Smooth muscle cell of the brain vasculature (primary cell): ENCODE data around the gene PRAME.
"Not testable (repeated sequence)": the region's sequence is repeated elsewhere in the genome, so short reads cannot be mapped to it uniquely, and the experiment has no call there.

Experiments
- DNase-seq: peaks from one replicate; pipeline ENCODE4 v3.0.0-alpha.2; 2012; ENCODE audit warnings: low read depth, low spot score

Gene PRAME, protein sequence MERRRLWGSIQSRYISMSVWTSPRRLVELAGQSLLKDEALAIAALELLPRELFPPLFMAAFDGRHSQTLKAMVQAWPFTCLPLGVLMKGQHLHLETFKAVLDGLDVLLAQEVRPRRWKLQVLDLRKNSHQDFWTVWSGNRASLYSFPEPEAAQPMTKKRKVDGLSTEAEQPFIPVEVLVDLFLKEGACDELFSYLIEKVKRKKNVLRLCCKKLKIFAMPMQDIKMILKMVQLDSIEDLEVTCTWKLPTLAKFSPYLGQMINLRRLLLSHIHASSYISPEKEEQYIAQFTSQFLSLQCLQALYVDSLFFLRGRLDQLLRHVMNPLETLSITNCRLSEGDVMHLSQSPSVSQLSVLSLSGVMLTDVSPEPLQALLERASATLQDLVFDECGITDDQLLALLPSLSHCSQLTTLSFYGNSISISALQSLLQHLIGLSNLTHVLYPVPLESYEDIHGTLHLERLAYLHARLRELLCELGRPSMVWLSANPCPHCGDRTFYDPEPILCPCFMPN

DNA sequence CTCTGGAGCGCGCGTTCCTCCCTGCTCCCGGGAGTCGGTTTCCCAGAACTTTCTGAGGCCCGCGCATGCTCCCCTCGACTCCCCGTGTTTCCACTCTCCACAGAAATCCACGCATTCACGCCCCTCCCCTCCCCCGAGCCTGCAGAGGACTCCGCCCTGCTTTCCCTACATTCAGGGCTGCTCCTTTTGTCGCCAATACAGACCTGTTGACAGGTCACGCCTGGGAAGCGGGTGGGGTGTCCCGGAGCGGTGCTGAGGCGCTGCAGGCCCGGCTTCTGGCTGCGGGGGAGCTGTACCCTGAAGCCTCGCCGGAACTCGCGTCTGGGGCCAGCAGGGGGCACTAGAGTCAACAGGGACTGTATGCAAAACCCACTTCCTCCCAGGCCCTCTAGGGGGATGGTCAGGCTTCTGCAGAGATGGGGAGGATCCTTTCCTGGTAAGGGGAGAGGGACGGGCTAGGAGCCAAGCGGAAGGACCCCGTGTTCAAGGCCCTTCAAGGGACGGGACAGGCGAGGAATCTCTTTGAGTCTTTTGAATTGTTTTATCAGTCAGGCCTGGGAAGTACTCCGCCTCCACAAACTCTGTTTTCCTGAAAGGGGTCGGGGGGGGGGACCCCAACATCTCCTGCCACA, at the start of gene PRAME:
PRAME (minus strand) TSS at position 294 of the 632 bp plus-strand sequence. CDS start 2,433 bp downstream, outside the sequence.
- DNase-seq = no peak

DNA sequence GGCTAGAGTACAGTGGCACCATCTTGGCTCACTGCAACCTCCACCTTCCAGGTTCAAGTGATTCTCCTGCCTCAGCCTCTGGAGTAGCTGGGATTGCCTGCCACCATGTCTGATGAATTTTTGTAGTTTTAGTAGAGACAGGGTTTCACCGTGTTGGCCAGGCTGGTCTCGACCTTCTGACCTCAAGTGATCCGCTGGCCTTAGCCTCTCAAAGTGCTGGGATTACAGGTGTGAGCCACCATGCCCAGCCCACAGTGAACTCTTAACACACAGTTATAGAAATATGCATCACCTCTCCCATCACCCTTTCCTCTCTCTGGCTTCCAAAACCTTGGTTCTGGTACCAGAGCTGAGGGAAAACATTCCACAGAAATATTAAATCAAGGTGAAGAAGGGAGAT, 49.0 kb upstream of the PRAME start:
- not testable (repeated sequence) for DNase-seq

- DNase-seq = no peak
Measured at GRCh38 chr22:22605074-22605404, 46.0 kb upstream of the PRAME start.

DNA sequence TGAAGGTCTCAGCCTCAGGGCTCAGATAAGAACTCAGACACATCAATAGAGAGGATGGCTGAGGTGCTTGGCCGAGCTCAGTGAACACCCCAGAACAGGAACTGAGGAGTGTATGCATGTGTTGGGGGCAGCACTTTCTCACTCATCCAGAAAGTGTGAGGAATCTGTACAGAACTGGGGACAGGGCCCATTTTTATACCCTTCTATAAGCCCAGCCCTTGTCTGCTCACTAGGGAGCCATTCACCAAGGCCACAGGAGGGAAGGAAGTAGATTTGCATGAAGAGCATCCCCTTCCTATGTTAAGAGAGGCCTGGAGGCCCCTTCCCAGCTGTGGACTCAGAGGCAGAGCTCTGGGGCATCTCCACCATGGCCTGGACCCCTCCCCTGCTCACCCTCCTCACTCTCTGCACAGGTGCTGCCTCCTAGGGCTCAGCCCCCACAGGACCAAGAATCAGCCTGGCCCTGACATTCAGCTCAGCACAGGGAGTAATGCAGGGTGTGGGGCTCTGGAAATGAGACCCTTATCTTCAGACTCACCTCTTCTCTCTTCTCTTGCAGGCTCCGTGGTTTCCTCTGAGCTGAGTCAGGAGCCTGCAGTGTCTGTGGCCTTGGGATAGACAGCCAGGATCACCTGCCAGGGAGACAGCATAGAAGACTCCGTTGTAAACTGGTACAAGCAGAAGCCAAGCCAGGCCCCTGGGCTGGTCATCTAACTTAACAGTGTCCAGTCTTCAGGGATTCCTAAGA, 45.4 kb upstream of the PRAME start:
- no peak for DNase-seq

DNA sequence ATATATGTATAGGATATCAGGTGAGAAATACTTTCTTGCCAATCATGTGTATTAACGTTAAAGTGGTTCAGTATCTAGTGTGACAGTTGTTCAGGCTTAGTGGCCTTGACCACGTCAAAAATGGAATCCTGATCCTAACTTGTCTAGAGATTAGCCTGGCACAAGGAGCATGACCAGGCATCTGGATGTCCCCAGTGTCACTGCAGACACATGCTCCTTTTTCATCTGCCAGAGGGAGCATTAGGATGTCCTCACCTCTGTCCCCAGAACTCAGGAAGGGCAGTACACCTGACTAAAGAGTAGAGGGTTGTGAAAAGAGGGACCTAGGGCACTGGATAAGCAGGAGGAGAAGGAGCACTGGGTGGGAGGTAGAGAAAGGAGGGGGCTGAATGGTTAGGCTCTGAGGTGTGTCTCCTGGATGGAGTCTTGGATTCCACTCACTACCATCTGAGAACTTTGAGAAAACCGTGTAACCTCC, 44.4 kb upstream of the PRAME start:
- no peak for DNase-seq

GRCh38 chr22:22600531-22601261, 41.6 kb upstream of the PRAME start:
- DNase-seq = no peak

DNA sequence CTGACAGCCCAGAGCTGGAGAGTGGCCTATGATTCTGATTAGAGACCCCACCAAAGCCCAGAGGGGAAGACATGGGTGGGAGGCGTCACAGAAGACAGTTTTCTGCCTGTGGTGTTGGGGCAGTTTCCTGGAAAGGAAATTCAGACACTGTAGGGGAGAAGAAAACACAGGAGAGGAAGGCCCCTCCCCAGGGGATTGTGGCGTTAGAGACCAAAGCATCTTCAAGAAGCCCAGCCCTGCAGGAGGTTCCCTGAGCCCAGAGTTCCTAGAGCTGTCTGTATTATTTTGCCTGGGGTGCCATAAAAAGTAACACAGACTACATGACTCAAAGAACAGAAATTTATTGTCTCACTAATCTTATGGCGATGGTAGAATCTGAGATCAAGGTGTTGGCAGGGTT, 40.2 kb upstream of the PRAME start:
- no peak for DNase-seq

- no peak for DNase-seq
Measured at GRCh38 chr22:22598144-22598543, 39.1 kb upstream of the PRAME start.

DNA sequence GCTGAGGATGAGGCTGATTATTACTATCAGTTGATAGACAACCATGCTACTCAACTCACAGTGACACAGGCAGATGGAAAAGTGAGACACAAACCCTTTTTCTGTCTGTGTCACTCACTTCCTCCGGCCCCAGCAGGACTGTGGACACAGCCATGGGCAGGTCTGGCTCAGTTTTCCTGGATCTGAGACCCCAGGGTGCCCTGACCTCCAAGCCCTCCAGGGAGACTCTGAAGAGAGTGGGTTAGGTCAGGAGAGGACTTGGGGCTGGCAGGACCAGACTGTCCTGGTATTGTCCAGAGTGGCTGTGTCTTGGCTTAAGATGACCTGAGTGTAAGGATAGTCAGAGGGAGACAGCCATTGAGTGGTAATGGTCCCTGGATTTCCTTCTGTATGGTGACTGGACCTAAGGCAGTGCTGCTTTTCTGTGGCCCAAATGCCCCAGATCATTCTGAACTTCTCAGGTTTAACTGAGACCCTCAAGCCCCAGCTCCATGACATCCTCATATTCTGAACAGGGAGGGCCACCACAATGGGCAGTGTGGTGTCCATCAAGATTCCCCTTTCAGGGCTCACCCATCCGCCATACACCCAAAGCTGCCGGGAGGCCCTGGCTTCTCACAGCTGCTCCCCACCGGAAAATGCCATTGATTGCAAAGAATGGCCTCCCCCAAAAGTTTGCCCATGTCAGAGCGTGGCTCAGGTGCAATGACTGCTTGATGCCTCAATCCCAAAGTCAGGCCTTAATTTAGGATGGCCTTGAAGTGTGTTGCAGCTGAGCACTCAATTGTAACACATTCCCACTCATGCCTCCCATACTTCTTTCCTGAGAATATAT, 36.2 kb upstream of the PRAME start:
- no peak for DNase-seq

GRCh38 chr22:22593964-22594656, 35.0 kb upstream of the PRAME start:
- peak; percentile 52 for DNase-seq

DNA sequence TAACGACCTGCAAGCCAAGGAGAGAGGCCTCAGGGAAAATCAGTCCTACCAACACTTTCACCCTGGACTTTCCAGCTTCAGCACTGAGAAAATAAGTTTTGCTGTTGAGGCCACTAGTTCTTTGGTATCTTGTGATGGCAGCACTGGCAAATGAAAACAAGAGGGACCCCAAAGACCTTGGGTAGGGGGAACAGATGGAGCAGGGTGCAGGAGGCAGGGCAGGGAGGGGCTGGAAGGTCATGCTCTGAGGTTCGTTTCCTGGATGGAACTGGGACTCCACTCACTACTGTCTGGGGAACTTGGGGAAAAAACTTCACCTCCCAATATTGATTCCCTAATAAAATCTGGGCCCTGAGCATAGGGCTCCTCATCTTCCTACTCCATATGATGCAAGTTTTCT, 34.2 kb upstream of the PRAME start:
- DNase-seq = no peak

GRCh38 chr22:22591348-22592299, 32.6 kb upstream of the PRAME start:
- no peak for DNase-seq

GRCh38 chr22:22590136-22590891, 31.2 kb upstream of the PRAME start:
- DNase-seq = no peak

DNA sequence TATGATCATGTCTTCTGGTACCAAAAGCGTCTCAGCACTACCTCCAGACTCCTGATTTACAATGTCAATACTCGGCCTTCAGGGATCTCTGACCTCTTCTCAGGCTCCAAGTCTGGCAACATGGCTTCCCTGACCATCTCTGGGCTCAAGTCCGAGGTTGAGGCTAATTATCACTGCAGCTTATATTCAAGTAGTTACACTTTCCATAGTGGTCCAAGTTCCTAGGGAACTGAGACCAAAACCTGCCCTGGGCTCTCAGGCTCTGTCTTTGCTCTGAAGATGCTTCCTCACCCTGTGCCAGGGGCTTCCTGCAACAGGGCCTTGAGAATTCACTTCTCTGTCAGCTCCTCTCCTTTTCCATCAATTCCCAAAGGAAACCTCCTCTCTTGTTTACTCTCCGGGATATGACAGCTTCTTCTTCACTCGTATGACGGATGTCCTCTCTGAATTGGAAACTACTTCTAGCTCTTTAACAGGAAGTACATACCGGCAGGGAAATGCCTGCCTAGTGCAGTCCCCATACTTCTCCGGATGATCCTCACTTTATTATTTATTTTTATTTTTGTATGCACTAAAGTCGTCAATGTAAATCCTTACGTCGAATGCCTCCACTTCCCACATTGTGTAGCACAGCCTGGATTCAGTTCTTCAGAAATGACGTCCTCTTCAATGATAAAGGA, 29.6 kb upstream of the PRAME start:
- DNase-seq = no peak

GRCh38 chr22:22587577-22588188, 28.6 kb upstream of the PRAME start:
- DNase-seq = no peak

DNA sequence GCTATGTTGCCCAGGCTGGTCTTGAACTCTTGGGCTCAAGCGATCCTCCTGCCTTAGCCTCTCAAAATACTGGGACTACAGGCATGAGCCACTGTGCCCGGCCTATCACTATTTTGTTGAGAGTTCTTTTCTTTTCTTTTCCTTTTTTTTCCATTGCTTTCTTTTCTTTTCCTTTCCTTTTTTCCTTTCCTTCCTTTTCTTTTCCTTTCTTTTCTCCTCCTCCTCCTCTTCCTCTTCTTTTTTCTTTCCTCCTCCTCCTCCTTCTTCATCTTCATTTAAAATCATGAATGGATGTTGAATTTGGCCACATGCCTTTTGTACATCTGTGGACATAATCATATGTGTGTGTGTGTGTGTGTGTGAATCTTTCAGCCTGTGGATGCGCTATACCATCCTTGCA, 25.7 kb upstream of the PRAME start:
- no peak for DNase-seq

DNA sequence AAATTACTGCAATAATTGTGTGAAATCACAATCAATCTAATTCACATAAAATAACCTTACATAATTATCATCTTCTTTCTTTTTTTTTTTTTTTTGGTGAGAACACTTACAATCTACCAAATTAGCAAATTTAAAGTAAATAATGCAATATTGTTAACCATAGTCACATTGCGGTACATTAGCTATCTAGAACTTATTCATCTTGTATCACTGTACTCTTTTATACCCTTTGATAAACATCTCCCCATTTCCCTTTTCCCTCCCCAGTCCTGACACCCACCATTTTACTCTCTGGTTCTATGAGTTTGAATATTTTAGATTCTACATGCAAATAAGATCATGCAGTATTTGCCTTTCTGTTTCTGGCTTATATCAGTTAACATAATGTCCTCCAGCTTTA, 24.0 kb upstream of the PRAME start:
- DNase-seq = no peak
